Progenitor cell of endocrine pancreas (in vitro differentiated cells): ENCODE results near the gene KRTAP9-7. TPM values are rescaled to one million over a fixed set of nuclear protein-coding genes. Genes with fewer than 3 reads are reported as not detected.
"Not testable (repeated sequence)": the region's sequence is repeated elsewhere in the genome, so short reads cannot be mapped to it uniquely, and the experiment has no call there.

ENCODE experiments used
- DNase-seq: peaks from one replicate; pipeline ENCODE4 v3.0.0; 2021; ENCODE audit warnings: low spot score; ENCODE audit not compliant: unreplicated experiment
- H3K27ac Mint-ChIP-seq: 2 replicates; pipeline ENCODE4 v1.8.0; 2021; ENCODE audit warnings: mild to moderate bottlenecking, moderate library complexity, mixed read lengths
- H3K27me3 Mint-ChIP-seq: 2 replicates; pipeline ENCODE4 v1.8.0; 2021; ENCODE audit warnings: mixed read lengths
- H3K36me3 Mint-ChIP-seq: 2 replicates; pipeline ENCODE4 v1.8.0; 2022; ENCODE audit warnings: mixed read lengths; ENCODE audit not compliant: insufficient read depth
- H3K4me1 Mint-ChIP-seq: 2 replicates; pipeline ENCODE4 v1.8.0; 2021; ENCODE audit warnings: low read depth, mixed read lengths
- H3K4me3 Mint-ChIP-seq: 2 replicates; pipeline ENCODE4 v1.8.0; 2021; ENCODE audit warnings: low read depth, mild to moderate bottlenecking, moderate library complexity, mixed read lengths
- H3K9me3 Mint-ChIP-seq: 2 replicates; pipeline ENCODE4 v1.8.0; 2021; ENCODE audit warnings: low read depth, mixed read lengths
- CTCF ChIP-seq: fragments of 200-600 bp; sonication (generic); IDR thresholded peaks from one replicate; pipeline ENCODE4 v1.5.0; 2021; ENCODE audit warnings: antibody characterized with exemption, mild to moderate bottlenecking; ENCODE audit not compliant: unreplicated experiment
- total RNA-seq: library from RNA; stranded (reverse); gene quantifications from 2 replicates; pipeline ENCODE4 v1.2.1, GENCODE V29; 2021

KRTAP9-7 gene
- total RNA-seq, 1 donor from 2014 or later = not detected

GRCh38 chr17:41249637-41250240, 25.8 kb upstream of the KRTAP9-7 start, which contains the start of gene KRTAP9-4:
Gene KRTAP9-4, plus strand, starts transcription at chr17:41249687. Its CDS starts 34 bp downstream, at chr17:41249721.
- not testable (repeated sequence) for H3K4me3 Mint-ChIP-seq, H3K27ac Mint-ChIP-seq, DNase-seq, H3K9me3 Mint-ChIP-seq, H3K4me1 Mint-ChIP-seq, H3K36me3 Mint-ChIP-seq
- H3K27me3 Mint-ChIP-seq = peaks cover 64% of the 10 kb centered on the region

GRCh38 chr17:41251261-41251660, 24.2 kb upstream of the KRTAP9-7 start:
- Mint-ChIP-seq H3K27ac (no peak overlapping the region), H3K36me3 (no peaks in the 10 kb centered on the region), H3K9me3 (no peaks in the 10 kb centered on the region), H3K27me3 (peaks cover 74% of the 10 kb centered on the region), H3K4me1 (no peaks in the 10 kb centered on the region), H3K4me3 (no peak overlapping the region)
- DNase-seq = no peak
- no peak for TF ChIP-seq CTCF

GRCh38 chr17:41254861-41255260, 20.6 kb upstream of the KRTAP9-7 start:
- Mint-ChIP-seq H3K27ac (no peak overlapping the region), H3K27me3 (peaks cover 72% of the 10 kb centered on the region), H3K4me3 (no peak overlapping the region), H3K9me3 (no peaks in the 10 kb centered on the region), H3K36me3 (no peaks in the 10 kb centered on the region), H3K4me1 (no peaks in the 10 kb centered on the region)
- no peak for DNase-seq
- no peak for TF ChIP-seq CTCF

GRCh38 chr17:41255381-41256290, 19.9 kb upstream of the KRTAP9-7 start, which contains the start of gene KRTAP9-9:
Gene KRTAP9-9, plus strand, starts transcription at chr17:41255384.
- H3K4me3 Mint-ChIP-seq, H3K36me3 Mint-ChIP-seq: not testable (repeated sequence)

GRCh38 chr17:41256291-41256685, 19.2 kb upstream of the KRTAP9-7 start:
- no peak for TF ChIP-seq CTCF
- no peaks in the 10 kb centered on the region for H3K4me1 Mint-ChIP-seq
- H3K36me3 Mint-ChIP-seq = no peaks in the 10 kb centered on the region
- H3K27ac Mint-ChIP-seq = no peak overlapping the region
- H3K4me3 Mint-ChIP-seq = no peak overlapping the region
- DNase-seq = no peak
- H3K27me3 Mint-ChIP-seq = peaks cover 64% of the 10 kb centered on the region
- no peaks in the 10 kb centered on the region for H3K9me3 Mint-ChIP-seq

More at GRCh38 chr17:41255381-41256290, 19.9 kb upstream of the KRTAP9-7 start, which contains the start of gene KRTAP9-9:
- DNase-seq, H3K9me3 Mint-ChIP-seq, H3K4me1 Mint-ChIP-seq, H3K27ac Mint-ChIP-seq: not testable (repeated sequence)
- peaks cover 68% of the 10 kb centered on the region for H3K27me3 Mint-ChIP-seq

GRCh38 chr17:41258406-41258805, 17.1 kb upstream of the KRTAP9-7 start:
- peaks cover 57% of the 10 kb centered on the region for H3K27me3 Mint-ChIP-seq

More at GRCh38 chr17:41258406-41258805, 17.1 kb upstream of the KRTAP9-7 start:
- no peak for DNase-seq
- Mint-ChIP-seq H3K4me1 (no peaks in the 10 kb centered on the region), H3K4me3 (no peak overlapping the region), H3K36me3 (no peaks in the 10 kb centered on the region), H3K9me3 (no peaks in the 10 kb centered on the region), H3K27ac (no peak overlapping the region)
- TF ChIP-seq CTCF = no peak
